ENCODE results near the gene IFI35. TPM values are rescaled to one million over a fixed set of nuclear protein-coding genes. Genes with fewer than 3 reads are reported as not detected.

Gene IFI35
- total RNA-seq, 1 donor from 2014 or later = 15.0 TPM

DNA sequence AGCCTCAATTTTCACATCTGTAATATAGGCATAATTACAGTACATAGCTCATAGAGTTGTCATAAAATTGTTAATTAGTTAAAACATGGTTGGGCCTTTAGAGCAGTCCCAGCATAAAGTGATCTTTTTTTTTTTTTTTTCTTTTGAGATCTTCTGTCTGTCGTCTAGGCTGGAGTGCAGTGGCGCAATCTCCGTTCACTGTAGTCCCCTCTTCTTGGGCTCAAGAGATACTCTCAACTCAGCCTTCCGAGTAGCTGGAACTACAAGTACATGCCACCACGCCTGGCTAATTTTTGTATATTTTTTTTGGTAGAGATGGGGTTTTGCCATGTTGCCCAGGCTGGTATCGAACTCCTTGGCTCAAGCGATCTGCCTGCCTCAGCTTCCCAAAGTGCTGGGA, 49.5 kb downstream of the IFI35 start:
- no peak for DNase-seq (ENCODE audit: low read depth, low spot score)

GRCh38 chr17:43062984-43063638, 56.5 kb downstream of the IFI35 start:
- DNase-seq (ENCODE audit: low read depth, low spot score) = no peak

Other genes with a start within 250 kb of the IFI35 start
- gene RAMP2, start 245.6 kb upstream of the IFI35 start, total RNA-seq = 2.1 and 5.4 TPM in 2 replicates
- 39.0 and 55.6 TPM in 2 replicates for gene VPS25, start 233.3 kb upstream of the IFI35 start, total RNA-seq
- gene WNK4, start 226.2 kb upstream of the IFI35 start, total RNA-seq = 0.33 and 2.6 TPM in 2 replicates
- gene COA3, start 208.1 kb upstream of the IFI35 start, total RNA-seq = 71.8 and 73.5 TPM in 2 replicates
- gene CNTD1, start 207.9 kb upstream of the IFI35 start, total RNA-seq = 0.04 TPM in 1 of 2 replicates, not detected in the other
- 172 and 180 TPM in 2 replicates for gene BECN1, start 182.5 kb upstream of the IFI35 start, total RNA-seq
- 89.3 and 111 TPM in 2 replicates for gene PSME3, start 173.4 kb upstream of the IFI35 start, total RNA-seq
- 0.26 and 0.49 TPM in 2 replicates for gene AOC2, start 162.2 kb upstream of the IFI35 start, total RNA-seq
- 0.04 TPM in 1 of 2 replicates, not detected in the other for gene AOC3, start 155.6 kb upstream of the IFI35 start, total RNA-seq
- gene G6PC1, start 106.0 kb upstream of the IFI35 start, total RNA-seq = not detected in 2 replicates
- gene AARSD1, start 42.3 kb upstream of the IFI35 start, total RNA-seq = 22.2 and 29.3 TPM in 2 replicates
- 0.26 TPM in 1 of 2 replicates, not detected in the other for gene PTGES3L, start 26.7 kb upstream of the IFI35 start, total RNA-seq
- 11.7 and 12.5 TPM in 2 replicates for gene RUNDC1, start 26.2 kb upstream of the IFI35 start, total RNA-seq
- 827 and 1,178 TPM in 2 replicates for gene RPL27, start 8.4 kb upstream of the IFI35 start, total RNA-seq
- 226 and 227 TPM in 2 replicates for gene VAT1, start 15.6 kb downstream of the IFI35 start, total RNA-seq
- gene RND2, start 18.4 kb downstream of the IFI35 start, total RNA-seq = 0.35 and 0.46 TPM in 2 replicates
- 21.2 and 38.1 TPM in 2 replicates for gene BRCA1, start 118.6 kb downstream of the IFI35 start, total RNA-seq
- gene NBR1, start 164.4 kb downstream of the IFI35 start, total RNA-seq = 105 and 110 TPM in 2 replicates
- 1.6 and 2.7 TPM in 2 replicates for gene TMEM106A, start 205.1 kb downstream of the IFI35 start, total RNA-seq
- gene CCDC200, start 221.8 kb downstream of the IFI35 start, total RNA-seq = not detected in 2 replicates
- not detected in 2 replicates for gene RNU2-1, start 227.2 kb downstream of the IFI35 start, total RNA-seq